GM12864 (cell line): Measurements from ENCODE around the gene ARRDC4.

ENCODE experiments used
- DNase-seq: peaks from one replicate; pipeline ENCODE4 v3.0.0-alpha.2; 2011; ENCODE audit warnings: low read depth
- H3K4me3 ChIP-seq: 2 replicates; pipeline ENCODE4 v1.5.1; 2011; ENCODE audit warnings: mild to moderate bottlenecking, low read depth, low read length, control low read depth
- TF ChIP-seq, protein P1 (sequence below): IDR thresholded peaks from 2 replicates; pipeline ENCODE4 v1.5.1; 2011; ENCODE audit warnings: low read depth, mild to moderate bottlenecking, moderate library complexity, low read length, control low read depth, inconsistent platforms; ENCODE audit errors: missing control alignments

ARRDC4 gene

DNA sequence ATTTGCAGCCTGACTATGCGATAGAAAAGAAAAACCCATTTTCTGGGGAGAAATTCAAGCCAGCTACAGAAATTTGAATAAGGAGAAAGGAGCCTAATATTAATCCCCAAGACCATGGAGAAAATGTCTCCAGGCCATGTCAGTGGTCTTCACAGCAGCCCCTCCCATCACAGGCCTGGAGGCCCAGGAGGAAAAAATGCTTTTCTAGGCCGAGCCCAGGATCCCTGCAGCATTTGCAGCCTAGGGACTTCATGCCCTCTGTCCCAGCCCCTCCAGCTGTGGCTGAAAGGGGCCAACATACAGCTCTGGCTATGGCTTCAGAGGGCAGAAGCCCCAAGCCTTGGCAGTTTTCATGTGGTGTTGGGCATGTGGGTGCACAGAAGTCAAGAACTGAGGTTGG is 26.3 kb downstream of the ARRDC4 start:
- TF ChIP-seq, protein P1, sequence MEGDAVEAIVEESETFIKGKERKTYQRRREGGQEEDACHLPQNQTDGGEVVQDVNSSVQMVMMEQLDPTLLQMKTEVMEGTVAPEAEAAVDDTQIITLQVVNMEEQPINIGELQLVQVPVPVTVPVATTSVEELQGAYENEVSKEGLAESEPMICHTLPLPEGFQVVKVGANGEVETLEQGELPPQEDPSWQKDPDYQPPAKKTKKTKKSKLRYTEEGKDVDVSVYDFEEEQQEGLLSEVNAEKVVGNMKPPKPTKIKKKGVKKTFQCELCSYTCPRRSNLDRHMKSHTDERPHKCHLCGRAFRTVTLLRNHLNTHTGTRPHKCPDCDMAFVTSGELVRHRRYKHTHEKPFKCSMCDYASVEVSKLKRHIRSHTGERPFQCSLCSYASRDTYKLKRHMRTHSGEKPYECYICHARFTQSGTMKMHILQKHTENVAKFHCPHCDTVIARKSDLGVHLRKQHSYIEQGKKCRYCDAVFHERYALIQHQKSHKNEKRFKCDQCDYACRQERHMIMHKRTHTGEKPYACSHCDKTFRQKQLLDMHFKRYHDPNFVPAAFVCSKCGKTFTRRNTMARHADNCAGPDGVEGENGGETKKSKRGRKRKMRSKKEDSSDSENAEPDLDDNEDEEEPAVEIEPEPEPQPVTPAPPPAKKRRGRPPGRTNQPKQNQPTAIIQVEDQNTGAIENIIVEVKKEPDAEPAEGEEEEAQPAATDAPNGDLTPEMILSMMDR, result no peak
- no peak for DNase-seq
- H3K4me3 ChIP-seq, result no peak overlapping the region

DNA sequence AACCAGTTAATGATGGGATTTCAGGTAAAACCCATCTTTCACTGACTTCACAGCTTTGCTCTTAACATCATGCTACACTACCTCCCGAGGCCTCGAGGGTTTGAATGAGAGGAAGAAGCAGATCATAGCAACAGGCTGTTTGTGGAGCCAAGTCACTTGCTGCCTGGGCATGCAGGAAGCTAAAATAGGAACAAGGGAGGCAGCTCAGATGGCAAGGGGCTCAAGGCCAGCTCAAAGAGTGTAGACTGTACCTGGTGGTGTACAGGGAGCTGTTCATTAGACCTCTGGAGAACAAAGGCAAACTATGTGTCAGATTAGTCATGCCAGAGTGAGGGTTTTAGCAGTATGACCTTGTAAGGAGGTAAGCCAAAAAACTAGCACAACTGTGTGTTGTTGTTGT is 28.8 kb downstream of the ARRDC4 start:
- H3K4me3 ChIP-seq, result no peak overlapping the region
- TF ChIP-seq, protein P1, result no peak
- no peak for DNase-seq

DNA sequence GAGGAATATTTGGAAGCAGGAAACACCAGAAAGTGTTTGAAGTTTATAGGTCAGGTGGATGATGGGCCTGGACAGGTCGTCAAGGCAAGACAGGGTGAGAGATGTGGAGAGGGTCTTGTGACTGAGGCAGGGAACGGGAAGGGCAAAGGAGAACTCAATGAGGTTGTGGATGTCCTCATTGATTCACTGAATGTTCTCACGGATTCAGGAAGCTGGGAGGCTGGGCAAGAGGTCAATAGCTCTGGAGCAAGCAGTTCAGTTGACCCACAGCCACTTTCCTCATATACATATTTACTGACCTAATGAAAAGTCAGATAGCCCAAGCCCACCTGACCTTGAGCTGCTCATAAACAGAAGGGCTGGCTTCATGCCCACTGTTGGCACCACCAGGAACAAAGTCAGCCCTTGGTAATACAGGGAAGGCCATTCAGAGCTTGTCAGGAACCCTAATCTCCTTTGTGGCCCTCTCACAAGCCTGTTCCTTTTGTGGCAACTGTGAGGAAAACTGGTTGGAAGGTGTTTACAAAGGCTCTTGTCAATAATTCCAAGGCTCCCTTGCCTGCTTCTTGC is 31.6 kb downstream of the ARRDC4 start:
- TF ChIP-seq, protein P1, result no peak
- H3K4me3 ChIP-seq, result no peak overlapping the region
- no peak for DNase-seq

DNA sequence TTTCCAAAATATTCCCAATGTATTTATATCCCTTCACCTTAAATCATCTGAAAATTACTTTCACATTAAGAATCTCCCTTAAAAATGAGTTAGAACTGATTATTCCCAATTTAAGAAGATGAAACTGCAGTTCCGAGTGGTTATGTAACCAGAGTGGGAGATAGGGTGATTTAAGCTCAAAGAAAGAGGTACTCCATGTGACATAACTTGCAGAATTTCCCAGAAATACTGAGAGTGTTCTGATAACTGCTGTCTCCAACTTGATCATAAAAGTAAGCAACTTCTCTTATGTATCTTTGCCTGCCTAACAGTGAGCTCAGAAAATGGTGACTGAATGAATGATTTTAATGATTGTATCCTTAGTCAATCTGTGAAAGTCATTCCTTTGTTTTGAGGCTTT is 32.3 kb downstream of the ARRDC4 start:
- TF ChIP-seq, protein P1, result no peak
- no peak overlapping the region for H3K4me3 ChIP-seq
- DNase-seq, result no peak

- H3K4me3 ChIP-seq, result no peak overlapping the region
- DNase-seq, result no peak
- TF ChIP-seq, protein P1, result no peak
Measured at GRCh38 chr15:97993310-97993738, 32.8 kb downstream of the ARRDC4 start.

DNA sequence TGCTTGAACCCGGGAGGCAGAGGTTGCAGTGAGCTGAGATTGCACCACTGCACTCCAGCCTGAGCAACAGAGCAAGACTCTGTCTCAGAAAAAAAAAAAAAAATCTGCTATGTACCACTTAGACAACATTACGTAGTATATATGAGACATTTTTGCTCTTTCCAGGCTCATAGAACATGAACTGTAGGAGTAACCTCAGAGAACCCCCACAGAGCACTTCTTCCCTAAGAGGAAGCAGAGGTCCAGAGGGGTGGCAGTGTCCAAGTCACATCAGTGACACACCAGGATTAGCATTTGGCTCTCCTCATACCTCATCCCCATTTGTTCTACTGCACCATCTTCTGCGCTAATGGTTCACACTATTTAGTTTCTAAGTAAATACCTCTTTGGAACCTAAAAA is 33.7 kb downstream of the ARRDC4 start:
- H3K4me3 ChIP-seq, result no peak overlapping the region
- no peak for DNase-seq
- TF ChIP-seq, protein P1, result no peak

DNA sequence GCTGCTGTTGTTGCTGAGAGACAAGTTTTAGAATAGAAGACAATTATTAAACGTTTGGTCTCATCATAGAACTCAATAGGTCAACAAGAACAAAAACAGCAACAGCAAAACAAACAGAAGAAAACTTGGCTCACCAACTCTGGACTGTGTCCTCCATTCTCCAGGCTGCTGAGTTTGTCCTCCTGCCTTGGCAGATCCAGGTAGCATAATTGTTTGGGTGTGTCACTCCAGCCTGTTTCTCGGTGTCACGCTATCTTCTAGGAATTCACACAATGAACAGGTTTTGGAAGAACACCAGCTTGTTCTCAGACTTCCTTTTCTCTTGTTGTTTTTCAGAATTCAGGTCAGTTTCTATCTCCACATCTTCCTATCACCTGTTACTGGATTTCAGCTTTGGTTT is 34.7 kb downstream of the ARRDC4 start:
- no peak overlapping the region for H3K4me3 ChIP-seq
- no peak for DNase-seq
- TF ChIP-seq, protein P1, result no peak
